Activated CD4-positive, CD25-positive, alpha-beta regulatory T cell treated with anti-CD3 and anti-CD28 coated beads, Interleukin-2, amount 50 U/mL, for 72 hours (primary cell): ENCODE data around the gene MAPK11.

Experiments
- DNase-seq: peaks from one replicate; pipeline ENCODE4 v3.0.0; 2021

Gene MAPK11

GRCh38 chr22:50260434-50260800 lies 9.8 kb downstream of the MAPK11 start:
- DNase-seq = no peak

GRCh38 chr22:50259302-50259701 lies 10.9 kb downstream of the MAPK11 start:
- DNase-seq = no peak

GRCh38 chr22:50258361-50259292 lies 11.6 kb downstream of the MAPK11 start:
- DNase-seq = no peak

- DNase-seq = no peak
Observed at GRCh38 chr22:50257451-50258360, 12.5 kb downstream of the MAPK11 start.

- no peak for DNase-seq
Observed at GRCh38 chr22:50257041-50257440, 13.1 kb downstream of the MAPK11 start.

- no peak for DNase-seq
Observed at GRCh38 chr22:50256258-50256862, 13.8 kb downstream of the MAPK11 start.

- DNase-seq = no peak
Observed at GRCh38 chr22:50255607-50256006, 14.6 kb downstream of the MAPK11 start.

- DNase-seq = no peak
Observed at GRCh38 chr22:50255099-50255498, 15.1 kb downstream of the MAPK11 start.

GRCh38 chr22:50253941-50254340 lies 16.2 kb downstream of the MAPK11 start:
- DNase-seq = no peak

GRCh38 chr22:50253046-50253915 lies 16.9 kb downstream of the MAPK11 start:
- DNase-seq = no peak

GRCh38 chr22:50252082-50253045 lies 17.8 kb downstream of the MAPK11 start:
- peak; percentile 64 for DNase-seq

GRCh38 chr22:50251477-50252081 lies 18.6 kb downstream of the MAPK11 start:
- no peak for DNase-seq

- peak; percentile 84 for DNase-seq
Observed at GRCh38 chr22:50250555-50251476, 19.4 kb downstream of the MAPK11 start, which contains the start of gene HDAC10. HDAC10 (minus strand) TSS chr22:50251265; CDS start chr22:50251032, 233 bp downstream.

GRCh38 chr22:50250249-50250554 lies 20.0 kb downstream of the MAPK11 start:
- DNase-seq = no peak

GRCh38 chr22:50249341-50250248 lies 20.6 kb downstream of the MAPK11 start:
- DNase-seq = no peak

GRCh38 chr22:50248196-50249081 lies 21.7 kb downstream of the MAPK11 start:
- no peak for DNase-seq

- DNase-seq = no peak
Observed at GRCh38 chr22:50247748-50248147, 22.4 kb downstream of the MAPK11 start.
